OCI-LY7 (cell line): ENCODE data around the gene SLC39A3. TPM values are rescaled to one million over a fixed set of nuclear protein-coding genes. Genes with fewer than 3 reads are reported as not detected.

Experiments used
- BruUV-seq: library from RNA; stranded (reverse); fragments of 400-500 nt; replicated peaks from 2 replicates; lab custom pipeline; 2021; lab: Mats Ljungman, UMichigan
- CTCF ChIA-PET: fragments of 300-600 bp; sonication (Branson Sonifier 250); formaldehyde crosslinking; loops from one replicate; lab custom pipeline; 2022; ENCODE audit warnings: antibody characterized with exemption; ENCODE audit not compliant: unreplicated experiment; lab: Charles Lee
- POLR2A ChIA-PET: fragments of 300-600 bp; sonication (Branson Sonifier 250); formaldehyde crosslinking; loops from one replicate; lab custom pipeline; 2022; ENCODE audit warnings: antibody characterized with exemption; lab: Charles Lee
- DNase-seq: peaks from one replicate; pipeline ENCODE4 v3.0.0-alpha.2; 2015; ENCODE audit warnings: low spot score
- H2AFZ ChIP-seq: fragments of 200-600 bp; sonication (generic), shearing (Covaris generic); 2 replicates; pipeline ENCODE4 v1.6.1; 2014; ENCODE audit warnings: mild to moderate bottlenecking, antibody characterized with exemption, low read length, moderate library complexity
- H3K27ac ChIP-seq: fragments of 200-600 bp; sonication (generic); 2 replicates; pipeline ENCODE4 v1.5.1; 2014; ENCODE audit warnings: mixed run types, low read depth, mild to moderate bottlenecking, moderate library complexity, low read length, inconsistent platforms; ENCODE audit not compliant: poor library complexity, severe bottlenecking
- H3K36me3 ChIP-seq: fragments of 200-600 bp; sonication (generic); 2 replicates; pipeline ENCODE4 v1.6.1; 2014; ENCODE audit warnings: mild to moderate bottlenecking, antibody characterized with exemption, low read length, moderate library complexity, mixed read lengths; ENCODE audit not compliant: insufficient read depth
- H3K4me1 ChIP-seq: fragments of 200-600 bp; sonication (generic); 2 replicates; pipeline ENCODE4 v1.5.1; 2014; ENCODE audit warnings: mild to moderate bottlenecking, low read length; ENCODE audit not compliant: insufficient read depth, poor library complexity, severe bottlenecking
- H3K4me2 ChIP-seq: fragments of 200-600 bp; sonication (generic); 2 replicates; pipeline ENCODE4 v1.6.1; 2014; ENCODE audit warnings: mild to moderate bottlenecking, low read length
- H3K4me3 ChIP-seq: fragments of 200-600 bp; sonication (generic); 2 replicates; pipeline ENCODE4 v1.5.1; 2014; ENCODE audit warnings: mild to moderate bottlenecking, low read depth, low read length; ENCODE audit not compliant: poor library complexity, severe bottlenecking
- H3K79me2 ChIP-seq: fragments of 200-600 bp; sonication (generic); 2 replicates; pipeline ENCODE4 v1.6.1; 2016; ENCODE audit warnings: low read depth, mild to moderate bottlenecking, low read length, moderate library complexity, mixed read lengths; ENCODE audit not compliant: insufficient read depth
- H3K9me2 ChIP-seq: fragments of 200-600 bp; sonication (generic); 2 replicates; pipeline ENCODE4 v1.6.1; 2016; ENCODE audit warnings: mild to moderate bottlenecking, low read length, mixed read lengths; ENCODE audit not compliant: insufficient read depth
- H3K9me3 ChIP-seq: fragments of 200-600 bp; sonication (generic); 2 replicates; pipeline ENCODE4 v1.6.1; 2014; ENCODE audit warnings: mild to moderate bottlenecking, mixed run types, low read length, mixed read lengths
- H4K20me1 ChIP-seq: fragments of 200-600 bp; sonication (generic); 2 replicates; pipeline ENCODE4 v1.6.1; 2014; ENCODE audit warnings: mild to moderate bottlenecking, antibody characterized with exemption, low read length, moderate library complexity, mixed read lengths; ENCODE audit not compliant: insufficient read depth
- EZH2phosphoT487 ChIP-seq: fragments of 200-600 bp; sonication (generic); IDR thresholded peaks from 2 replicates; pipeline ENCODE4 v1.6.1; 2018; ENCODE audit warnings: low read depth, borderline replicate concordance, mild to moderate bottlenecking, mixed run types, antibody characterized with exemption, low read length, moderate library complexity, mixed read lengths
- intact Hi-C: fragments of 100-400 bp; cut with micrococcal nuclease; formaldehyde crosslinking; loops from one replicate; pipeline ENCODE4 v1.10.0; 2022; ENCODE audit not compliant: unreplicated experiment
- total RNA-seq, 2 experiments: library from RNA; depleted of rRNA in 1 of 2; stranded (reverse); fragments of >200 nt in 1 of 2; shearing (Covaris generic) in 1 of 2; gene quantifications; 2 replicates each; pipeline ENCODE4 v1.2.3, GENCODE V29; 2014 to 2022
- TF ChIP-seq, protein P1 (sequence below): fragments of 200-600 bp; sonication (generic); conservative IDR thresholded peaks from 2 replicates; pipeline ENCODE4 v1.5.1; 2014; ENCODE audit warnings: mild to moderate bottlenecking, antibody characterized with exemption, low read length, moderate library complexity, mixed read lengths

SLC39A3 gene
- total RNA-seq, 2 experiments from 2014 or later: 45.6 to 46.8 TPM

DNA sequence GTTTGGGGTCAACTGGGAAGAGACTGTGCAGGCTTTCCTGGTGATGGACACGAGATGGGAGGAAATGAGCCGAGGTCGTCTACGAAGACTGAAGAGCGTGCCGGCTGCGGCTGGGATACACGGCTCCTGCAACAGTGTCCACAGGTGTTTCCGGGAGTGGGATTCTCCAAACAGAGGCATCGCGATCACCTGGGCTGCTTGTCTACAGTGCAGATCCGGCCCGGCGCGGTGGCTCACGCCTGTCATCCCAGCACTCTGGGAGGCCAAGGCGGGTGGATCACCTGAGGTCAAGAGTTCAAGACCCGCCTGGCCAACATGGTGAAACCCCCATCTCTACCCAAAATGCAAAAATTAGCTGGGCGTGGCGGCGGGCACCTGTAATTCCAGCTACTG lies 11.6 kb upstream of the SLC39A3 start:
- ChIA-PET CTCF (no interaction called here), POLR2A (no interaction called here)
- no peaks in the 10 kb centered on the region for H3K9me2 ChIP-seq
- H3K4me1 ChIP-seq: peaks cover 15% of the 10 kb centered on the region
- H3K79me2 ChIP-seq: no peaks in the 10 kb centered on the region
- no peaks in the 10 kb centered on the region for H3K9me3 ChIP-seq
- DNase-seq: no peak
- no TSS peak for BruUV-seq
- intact Hi-C loops: no loop called here
- H3K4me2 ChIP-seq: no peak overlapping the region
- H3K36me3 ChIP-seq: peaks cover 38% of the 10 kb centered on the region
- no peaks in the 10 kb centered on the region for H4K20me1 ChIP-seq
- no peak overlapping the region for H3K4me3 ChIP-seq
- TF ChIP-seq, protein P1, sequence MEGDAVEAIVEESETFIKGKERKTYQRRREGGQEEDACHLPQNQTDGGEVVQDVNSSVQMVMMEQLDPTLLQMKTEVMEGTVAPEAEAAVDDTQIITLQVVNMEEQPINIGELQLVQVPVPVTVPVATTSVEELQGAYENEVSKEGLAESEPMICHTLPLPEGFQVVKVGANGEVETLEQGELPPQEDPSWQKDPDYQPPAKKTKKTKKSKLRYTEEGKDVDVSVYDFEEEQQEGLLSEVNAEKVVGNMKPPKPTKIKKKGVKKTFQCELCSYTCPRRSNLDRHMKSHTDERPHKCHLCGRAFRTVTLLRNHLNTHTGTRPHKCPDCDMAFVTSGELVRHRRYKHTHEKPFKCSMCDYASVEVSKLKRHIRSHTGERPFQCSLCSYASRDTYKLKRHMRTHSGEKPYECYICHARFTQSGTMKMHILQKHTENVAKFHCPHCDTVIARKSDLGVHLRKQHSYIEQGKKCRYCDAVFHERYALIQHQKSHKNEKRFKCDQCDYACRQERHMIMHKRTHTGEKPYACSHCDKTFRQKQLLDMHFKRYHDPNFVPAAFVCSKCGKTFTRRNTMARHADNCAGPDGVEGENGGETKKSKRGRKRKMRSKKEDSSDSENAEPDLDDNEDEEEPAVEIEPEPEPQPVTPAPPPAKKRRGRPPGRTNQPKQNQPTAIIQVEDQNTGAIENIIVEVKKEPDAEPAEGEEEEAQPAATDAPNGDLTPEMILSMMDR: no peak
- TF ChIP-seq EZH2phosphoT487: no peak
- no peak overlapping the region for H2AFZ ChIP-seq
- H3K27ac ChIP-seq: no peak overlapping the region

DNA sequence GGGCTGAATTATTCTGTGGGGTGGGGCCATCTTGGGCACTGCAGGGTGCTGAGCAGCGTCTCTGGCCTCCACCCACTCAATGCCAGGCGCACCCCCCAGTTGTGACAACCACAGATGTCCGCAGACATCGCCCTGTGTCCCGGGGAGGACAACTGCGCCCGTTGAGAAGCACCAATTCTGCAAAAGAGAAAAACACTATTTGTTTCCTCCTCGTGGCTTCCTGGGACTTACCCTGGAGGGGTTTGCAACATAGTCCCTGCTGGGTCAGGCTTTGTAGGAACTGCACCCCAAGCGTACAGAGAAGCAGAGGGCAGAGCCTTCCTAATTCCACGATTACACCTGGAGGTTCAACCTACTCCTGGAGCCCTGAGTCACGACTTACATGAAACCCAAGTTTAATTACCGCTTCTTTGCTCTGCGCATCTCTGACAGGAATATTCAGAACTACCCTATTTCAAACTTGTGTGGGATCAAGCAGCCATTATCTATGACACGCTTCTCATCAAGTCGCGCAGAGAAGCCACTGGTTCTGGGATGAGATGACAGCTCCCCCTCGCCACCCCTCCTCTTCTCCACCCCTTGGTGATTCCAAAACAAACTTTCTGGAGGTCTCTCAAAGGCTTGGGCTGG lies 11.1 kb upstream of the SLC39A3 start:
- intact Hi-C loops: no loop called here
- Histone ChIP-seq H3K4me3 (no peak overlapping the region), H4K20me1 (no peaks in the 10 kb centered on the region), H3K9me2 (no peaks in the 10 kb centered on the region), H3K9me3 (no peaks in the 10 kb centered on the region), H3K27ac (no peak overlapping the region), H3K4me2 (no peak overlapping the region), H3K36me3 (peaks cover 33% of the 10 kb centered on the region), H2AFZ (no peak overlapping the region), H3K4me1 (peaks cover 15% of the 10 kb centered on the region), H3K79me2 (no peaks in the 10 kb centered on the region)
- TF ChIP-seq EZH2phosphoT487: no peak
- TF ChIP-seq, protein P1: no peak
- no peak for DNase-seq
- ChIA-PET CTCF (no interaction called here), POLR2A (no interaction called here)
- BruUV-seq: no TSS peak

DNA sequence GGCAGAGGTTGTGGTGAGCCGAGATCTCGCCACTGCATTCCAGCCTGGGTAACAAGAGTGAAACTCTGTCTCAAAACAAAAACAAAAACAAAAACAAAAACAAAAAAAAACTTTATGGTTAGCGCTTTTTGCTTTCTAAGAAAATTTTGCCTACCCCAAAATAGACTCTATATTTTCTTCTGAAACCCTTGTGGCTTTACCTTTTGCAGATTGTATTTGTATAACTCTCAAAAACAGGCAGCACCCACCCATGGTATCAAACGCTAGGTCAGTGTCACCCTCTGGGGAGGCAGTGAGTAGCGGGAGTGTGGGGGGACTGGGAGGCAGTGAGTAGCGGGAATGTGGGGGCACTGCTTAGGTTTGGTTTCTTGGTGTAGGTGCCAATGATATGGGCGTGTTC lies 7.5 kb upstream of the SLC39A3 start:
- H3K4me2 ChIP-seq: no peak overlapping the region
- TF ChIP-seq, protein P1: no peak
- TF ChIP-seq EZH2phosphoT487: no peak
- H3K4me3 ChIP-seq: no peak overlapping the region
- no peaks in the 10 kb centered on the region for H3K79me2 ChIP-seq
- H3K4me1 ChIP-seq: peaks cover 20% of the 10 kb centered on the region
- POLR2A ChIA-PET: interaction anchor here (1.0 kb wide), 1 partner anchor 99 kb away, joined by 4 read pairs; no protein-coding TSS in a partner anchor
- CTCF ChIA-PET: no interaction called here
- no peaks in the 10 kb centered on the region for H3K9me3 ChIP-seq
- no peaks in the 10 kb centered on the region for H3K36me3 ChIP-seq
- no peak overlapping the region for H3K27ac ChIP-seq
- H4K20me1 ChIP-seq: no peaks in the 10 kb centered on the region
- intact Hi-C loops: loop anchor here (10.0 kb wide), 1 partner anchor 273 kb away; the partner anchor contains the start of gene GADD45B
- no peak overlapping the region for H2AFZ ChIP-seq
- no peaks in the 10 kb centered on the region for H3K9me2 ChIP-seq
- no TSS peak for BruUV-seq
- DNase-seq: peak; percentile 30
